ACC112 (cell line): ENCODE data around the gene MAP6D1.

ENCODE experiments used
- H2AFZ ChIP-seq: fragments of 200-600 bp; sonication (generic); one replicate; pipeline ENCODE4 v1.6.0; 2017; ENCODE audit warnings: antibody characterized with exemption, low read length; ENCODE audit not compliant: unreplicated experiment
- H3K27ac ChIP-seq: fragments of 200-600 bp; sonication (generic); 2 replicates; pipeline ENCODE4 v1.5.1; 2014; ENCODE audit warnings: low read depth, mild to moderate bottlenecking, antibody characterized with exemption, low read length, moderate library complexity
- H3K27me3 ChIP-seq: fragments of 200-600 bp; sonication (generic); 2 replicates; pipeline ENCODE4 v1.6.1; 2014; ENCODE audit warnings: mild to moderate bottlenecking, antibody characterized with exemption, low read length, moderate library complexity, mixed read lengths; ENCODE audit not compliant: insufficient read depth
- H3K36me3 ChIP-seq: fragments of 200-600 bp; sonication (generic); 2 replicates; pipeline ENCODE4 v1.6.1; 2016; ENCODE audit warnings: mild to moderate bottlenecking, antibody characterized with exemption, low read length, moderate library complexity, mixed read lengths; ENCODE audit not compliant: insufficient read depth
- H3K4me1 ChIP-seq: fragments of 200-600 bp; sonication (generic); one replicate; pipeline ENCODE4 v1.6.1; 2016; ENCODE audit warnings: low read length, mixed read lengths; ENCODE audit not compliant: insufficient read depth, unreplicated experiment, control insufficient read depth
- H3K4me3 ChIP-seq: fragments of 200-600 bp; sonication (generic); 2 replicates; pipeline ENCODE4 v1.5.1; 2014; ENCODE audit warnings: mild to moderate bottlenecking, low read depth, low read length
- H3K79me2 ChIP-seq: fragments of 200-600 bp; sonication (generic); one replicate; pipeline ENCODE4 v1.6.0; 2016; ENCODE audit warnings: low read length; ENCODE audit not compliant: control insufficient read depth, unreplicated experiment, insufficient read depth

The MAP6D1 gene

GRCh38 chr3:183824761-183825455 is 469 bp downstream of the MAP6D1 start:
- H3K79me2 ChIP-seq = no peaks in the 10 kb centered on the region
- H3K4me3 ChIP-seq = peak overlapping the region; percentile 95
- H3K4me1 ChIP-seq = no peaks in the 10 kb centered on the region
- no peak overlapping the region for H3K27ac ChIP-seq
- no peaks in the 10 kb centered on the region for H3K27me3 ChIP-seq
- H2AFZ ChIP-seq = peak overlapping the region; percentile 99
- H3K36me3 ChIP-seq = no peaks in the 10 kb centered on the region

GRCh38 chr3:183823963-183824362 is 1.4 kb downstream of the MAP6D1 start:
- no peaks in the 10 kb centered on the region for H3K79me2 ChIP-seq
- H3K27ac ChIP-seq = no peak overlapping the region
- peak overlapping the region; percentile 95 for H3K4me3 ChIP-seq
- H2AFZ ChIP-seq = no peak overlapping the region
- H3K36me3 ChIP-seq = no peaks in the 10 kb centered on the region
- no peaks in the 10 kb centered on the region for H3K4me1 ChIP-seq
- H3K27me3 ChIP-seq = no peaks in the 10 kb centered on the region

GRCh38 chr3:183822631-183823030 is 2.7 kb downstream of the MAP6D1 start:
- H3K4me3 ChIP-seq = no peak overlapping the region
- H3K27ac ChIP-seq = no peak overlapping the region
- no peaks in the 10 kb centered on the region for H3K27me3 ChIP-seq
- H3K36me3 ChIP-seq = no peaks in the 10 kb centered on the region
- H3K4me1 ChIP-seq = no peaks in the 10 kb centered on the region
- H3K79me2 ChIP-seq = no peaks in the 10 kb centered on the region
- H2AFZ ChIP-seq = no peak overlapping the region

GRCh38 chr3:183819831-183820230 is 5.5 kb downstream of the MAP6D1 start:
- Histone ChIP-seq H3K79me2 (no peaks in the 10 kb centered on the region), H2AFZ (no peak overlapping the region), H3K27ac (no peak overlapping the region), H3K27me3 (no peaks in the 10 kb centered on the region), H3K4me3 (no peak overlapping the region), H3K4me1 (no peaks in the 10 kb centered on the region), H3K36me3 (no peaks in the 10 kb centered on the region)

- no peak overlapping the region for H3K27ac ChIP-seq
- no peak overlapping the region for H2AFZ ChIP-seq
- no peaks in the 10 kb centered on the region for H3K79me2 ChIP-seq
- H3K4me3 ChIP-seq = no peak overlapping the region
- H3K27me3 ChIP-seq = no peaks in the 10 kb centered on the region
- H3K4me1 ChIP-seq = no peaks in the 10 kb centered on the region
- no peaks in the 10 kb centered on the region for H3K36me3 ChIP-seq
Observed at GRCh38 chr3:183818706-183819624, 6.4 kb downstream of the MAP6D1 start.

GRCh38 chr3:183818041-183818620 is 7.2 kb downstream of the MAP6D1 start:
- Histone ChIP-seq H3K36me3 (peaks cover under 1% of the 10 kb centered on the region; the same call in 1 of the 2 replicates), H3K4me1 (no peaks in the 10 kb centered on the region), H3K27me3 (no peaks in the 10 kb centered on the region), H3K27ac (no peak overlapping the region), H3K4me3 (no peak overlapping the region), H3K79me2 (no peaks in the 10 kb centered on the region), H2AFZ (no peak overlapping the region)

GRCh38 chr3:183817639-183818038 is 7.7 kb downstream of the MAP6D1 start:
- H3K27ac ChIP-seq = no peak overlapping the region
- no peak overlapping the region for H3K4me3 ChIP-seq
- H3K4me1 ChIP-seq = no peaks in the 10 kb centered on the region
- no peak overlapping the region for H2AFZ ChIP-seq
- H3K27me3 ChIP-seq = no peaks in the 10 kb centered on the region
- no peaks in the 10 kb centered on the region for H3K79me2 ChIP-seq
- peaks cover 5% of the 10 kb centered on the region; the same call in 1 of the 2 replicates for H3K36me3 ChIP-seq

GRCh38 chr3:183816681-183817510 is 8.5 kb downstream of the MAP6D1 start:
- Histone ChIP-seq H3K4me3 (no peak overlapping the region), H2AFZ (no peak overlapping the region), H3K4me1 (no peaks in the 10 kb centered on the region), H3K36me3 (peaks cover 5% of the 10 kb centered on the region; the same call in 1 of the 2 replicates), H3K27ac (no peak overlapping the region), H3K79me2 (no peaks in the 10 kb centered on the region), H3K27me3 (no peaks in the 10 kb centered on the region)

- Histone ChIP-seq H3K4me3 (no peak overlapping the region), H3K27me3 (no peaks in the 10 kb centered on the region), H3K4me1 (no peaks in the 10 kb centered on the region), H3K36me3 (peaks cover 5% of the 10 kb centered on the region; the same call in 1 of the 2 replicates), H3K27ac (no peak overlapping the region), H3K79me2 (no peaks in the 10 kb centered on the region), H2AFZ (no peak overlapping the region)
Observed at GRCh38 chr3:183815951-183816475, 9.4 kb downstream of the MAP6D1 start.

GRCh38 chr3:183815563-183815940 is 9.8 kb downstream of the MAP6D1 start:
- Histone ChIP-seq H3K4me1 (no peaks in the 10 kb centered on the region), H3K27me3 (no peaks in the 10 kb centered on the region), H3K27ac (no peak overlapping the region), H3K36me3 (peaks cover 9% of the 10 kb centered on the region; the same call in 1 of the 2 replicates), H3K4me3 (no peak overlapping the region), H3K79me2 (no peaks in the 10 kb centered on the region), H2AFZ (no peak overlapping the region)
